IMR-90 (cell line): ENCODE measurements around the gene ABHD6. TPM values are rescaled to one million over a fixed set of nuclear protein-coding genes. Genes with fewer than 3 reads are reported as not detected.

Source experiments
- ATAC-seq: fragments of 200-7000 bp; cut with Tn5 transposase; 2 replicates; pipeline ENCODE4 v1.9.1; 2020; ENCODE audit warnings: low read depth, mild to moderate bottlenecking, moderate library complexity
- BruUV-seq: library from RNA; stranded (reverse); fragments of 400-500 nt; replicated peaks from 2 replicates; lab custom pipeline; 2021; lab: Mats Ljungman, UMichigan
- CTCF ChIA-PET: fragments of 300-600 bp; formaldehyde crosslinking; extraction: SDS; loops from one replicate; lab custom pipeline; 2021; ENCODE audit warnings: antibody characterized with exemption; lab: Yijun Ruan, JAX
- POLR2A ChIA-PET: fragments of 300-600 bp; sonication (Branson Sonifier 250); formaldehyde crosslinking; loops from one replicate; lab custom pipeline; 2022; ENCODE audit warnings: antibody characterized with exemption; ENCODE audit not compliant: unreplicated experiment; lab: Charles Lee
- DNase-seq: peaks from one replicate; pipeline ENCODE4 v3.0.0; 2013
- H2AFZ ChIP-seq: replicated peaks from 2 replicates; pipeline ENCODE3; 2013; ENCODE audit warnings: low read length, mild to moderate bottlenecking; ENCODE audit not compliant: poor library complexity
- H2AK5ac ChIP-seq: 2 replicates; pipeline ENCODE4 v1.6.1; 2013; ENCODE audit warnings: low read depth, low read length, inconsistent platforms
- H2AK9ac ChIP-seq: replicated peaks from 2 replicates; pipeline ENCODE3; 2013; ENCODE audit warnings: mild to moderate bottlenecking, low read depth, low read length, moderate library complexity; ENCODE audit not compliant: poor library complexity
- H2BK120ac ChIP-seq: 2 replicates; pipeline ENCODE4 v1.6.1; 2013; ENCODE audit warnings: low read depth, low read length, inconsistent platforms
- H2BK15ac ChIP-seq: 3 replicates; pipeline ENCODE4 v1.6.1; 2013; ENCODE audit warnings: low read depth, low read length, inconsistent platforms
- H2BK20ac ChIP-seq: 2 replicates; pipeline ENCODE4 v1.6.1; 2013; ENCODE audit warnings: low read depth, mild to moderate bottlenecking, inconsistent platforms, low read length, moderate library complexity
- H2BK5ac ChIP-seq: 2 replicates; pipeline ENCODE4 v1.6.1; 2013; ENCODE audit warnings: mild to moderate bottlenecking, low read depth, low read length, inconsistent platforms; ENCODE audit not compliant: poor library complexity, severe bottlenecking
- H3K14ac ChIP-seq: replicated peaks from 2 replicates; pipeline ENCODE4 v1.6.1; 2013; ENCODE audit warnings: low read depth, low read length, inconsistent platforms
- H3K18ac ChIP-seq: 2 replicates; pipeline ENCODE4 v1.6.1; 2013; ENCODE audit warnings: low read depth, low read length, control low read depth
- H3K23ac ChIP-seq: 2 replicates; pipeline ENCODE4 v1.6.1; 2013; ENCODE audit warnings: low read depth, low read length, inconsistent platforms
- H3K27ac ChIP-seq: 2 replicates; pipeline ENCODE4 v1.5.1; 2013; ENCODE audit warnings: mild to moderate bottlenecking, control low read depth, low read length; ENCODE audit not compliant: insufficient read depth
- H3K27me3 ChIP-seq: 2 replicates; pipeline ENCODE4 v1.6.1; 2013; ENCODE audit warnings: low read length; ENCODE audit not compliant: control insufficient read depth, insufficient read depth
- H3K36me3 ChIP-seq: 2 replicates; pipeline ENCODE4 v1.6.1; 2013; ENCODE audit warnings: low read length, mixed read lengths; ENCODE audit not compliant: control insufficient read depth, insufficient read depth
- H3K4ac ChIP-seq: 2 replicates; pipeline ENCODE4 v1.6.1; 2013; ENCODE audit warnings: low read depth, low read length, inconsistent platforms
- H3K4me1 ChIP-seq: 2 replicates; pipeline ENCODE4 v1.6.1; 2013; ENCODE audit warnings: low read length, mixed read lengths; ENCODE audit not compliant: control insufficient read depth, insufficient read depth
- H3K4me2 ChIP-seq: 2 replicates; pipeline ENCODE4 v1.6.1; 2013; ENCODE audit warnings: low read depth, mild to moderate bottlenecking, control low read depth, low read length, moderate library complexity
- H3K4me3 ChIP-seq: 2 replicates; pipeline ENCODE4 v1.5.1; 2013; ENCODE audit warnings: low read depth, mild to moderate bottlenecking, control low read depth, low read length, moderate library complexity; ENCODE audit not compliant: insufficient read depth
- H3K56ac ChIP-seq: 2 replicates; pipeline ENCODE4 v1.6.1; 2013; ENCODE audit warnings: low read length, inconsistent platforms; ENCODE audit not compliant: insufficient read depth; ENCODE audit errors: extremely low read depth
- H3K79me1 ChIP-seq, 2 experiments: 2 replicates each; pipeline ENCODE4 v1.6.1; 2013; ENCODE audit warnings: low read length in 2 of 2, inconsistent platforms in 1 of 2, low read depth in 1 of 2
- H3K9ac ChIP-seq: 2 replicates; pipeline ENCODE4 v1.6.1; 2013; ENCODE audit warnings: low read depth, low read length, control low read depth
- H3K9me1 ChIP-seq: 2 replicates; pipeline ENCODE4 v1.6.1; 2013; ENCODE audit warnings: low read length, inconsistent platforms; ENCODE audit not compliant: insufficient read depth
- H3K9me3 ChIP-seq: 2 replicates; pipeline ENCODE4 v1.6.1; 2013; ENCODE audit warnings: low read length; ENCODE audit not compliant: control insufficient read depth, insufficient read depth
- H4K20me1 ChIP-seq: 2 replicates; pipeline ENCODE4 v1.6.1; 2013; ENCODE audit warnings: low read length, inconsistent platforms; ENCODE audit not compliant: insufficient read depth
- H4K5ac ChIP-seq: 2 replicates; pipeline ENCODE4 v1.6.1; 2013; ENCODE audit warnings: mild to moderate bottlenecking, low read depth, low read length, control low read depth
- H4K8ac ChIP-seq, 2 experiments: 2 replicates each; pipeline ENCODE4 v1.6.1; 2013; ENCODE audit warnings: low read depth in 2 of 2, low read length in 2 of 2, control low read depth in 1 of 2, inconsistent platforms in 1 of 2
- H4K91ac ChIP-seq: 2 replicates; pipeline ENCODE4 v1.6.1; 2013; ENCODE audit warnings: low read depth, low read length, inconsistent platforms; ENCODE audit not compliant: insufficient read depth
- RFX5 ChIP-seq: IDR thresholded peaks from 2 replicates; pipeline ENCODE4 v1.8.0; 2012; ENCODE audit warnings: low read depth, mild to moderate bottlenecking, low read length, moderate library complexity
- WGBS, 2 experiments: methylation state at CpG; one replicate each; pipeline versions ENCODE4 v1.1.5 to v1.1.7; 2013; ENCODE audit warnings: missing lambda C conversion rate in 2 of 2; ENCODE audit not compliant: insufficient read length in 1 of 2; ENCODE audit errors: extremely low coverage in 2 of 2; 5-methylcytosine and 5-hydroxymethylcytosine counted together
- dilution Hi-C: fragments of 300-500 bp; cut with HindIII; formaldehyde crosslinking; loops from one replicate; pipeline ENCODE4 v1.14.3; 2018; ENCODE audit warnings: low sequenced_read_pairs; ENCODE audit not compliant: unreplicated experiment
- in situ Hi-C: fragments of 300-500 bp; cut with MboI; formaldehyde crosslinking; loops from 3 replicates; pipeline ENCODE4 v1.14.3; 2019; ENCODE audit warnings: low sequenced_read_pairs, inconsistent platforms, mixed read lengths
- intact Hi-C: fragments of 100-400 bp; cut with micrococcal nuclease; formaldehyde crosslinking; loops from 2 replicates; pipeline ENCODE4 v1.10.0; 2022
- polyA plus RNA-seq, 3 experiments: library from polyadenylated mRNA; depleted of rRNA; stranded (reverse); fragments of >200 nt; gene quantifications; 2 replicates each; pipeline ENCODE4 v1.2.3, GENCODE V29; 2012; ENCODE audit warnings: low replicate concordance in 1 of 3
- total RNA-seq: library from RNA; depleted of rRNA; stranded (reverse); fragments of >200 nt; gene quantifications from 2 replicates; pipeline ENCODE4 v1.2.3, GENCODE V29; 2012
- TF ChIP-seq, protein P1 (sequence below): conservative IDR thresholded peaks from 2 replicates; pipeline ENCODE4 v1.5.1; 2012; ENCODE audit warnings: mild to moderate bottlenecking, low read depth, low read length, improper control_type of control experiment

ABHD6 gene
- total and polyA plus RNA-seq, 2 of the 4 experiments (the other 2 are of a cell fraction), result 5.0 to 5.6 TPM

DNA sequence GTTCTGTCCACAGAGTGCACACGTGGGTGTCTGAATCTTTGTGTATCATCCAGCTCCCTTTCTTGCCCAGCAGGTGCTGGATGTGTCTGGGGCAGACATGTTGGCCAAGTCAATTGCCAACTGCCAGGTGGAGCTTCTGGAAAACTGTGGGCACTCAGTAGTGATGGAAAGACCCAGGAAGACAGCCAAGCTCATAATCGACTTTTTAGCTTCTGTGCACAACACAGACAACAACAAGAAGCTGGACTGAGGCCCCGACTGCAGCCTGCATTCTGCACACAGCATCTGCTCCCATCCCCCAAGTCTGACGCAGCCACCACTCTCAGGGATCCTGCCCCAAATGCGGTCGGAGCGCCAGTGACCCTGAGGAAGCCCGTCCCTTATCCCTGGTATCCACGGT is 55.9 kb downstream of the ABHD6 start:
- POLR2A ChIA-PET, result no interaction called here
- no peaks in the 10 kb centered on the region; the same call in 1 of the 2 replicates for H3K9me1 ChIP-seq
- no peak overlapping the region for H3K4ac ChIP-seq
- H3K4me3 ChIP-seq, result no peak overlapping the region
- no peak overlapping the region for H4K8ac ChIP-seq
- TF ChIP-seq, protein P1, sequence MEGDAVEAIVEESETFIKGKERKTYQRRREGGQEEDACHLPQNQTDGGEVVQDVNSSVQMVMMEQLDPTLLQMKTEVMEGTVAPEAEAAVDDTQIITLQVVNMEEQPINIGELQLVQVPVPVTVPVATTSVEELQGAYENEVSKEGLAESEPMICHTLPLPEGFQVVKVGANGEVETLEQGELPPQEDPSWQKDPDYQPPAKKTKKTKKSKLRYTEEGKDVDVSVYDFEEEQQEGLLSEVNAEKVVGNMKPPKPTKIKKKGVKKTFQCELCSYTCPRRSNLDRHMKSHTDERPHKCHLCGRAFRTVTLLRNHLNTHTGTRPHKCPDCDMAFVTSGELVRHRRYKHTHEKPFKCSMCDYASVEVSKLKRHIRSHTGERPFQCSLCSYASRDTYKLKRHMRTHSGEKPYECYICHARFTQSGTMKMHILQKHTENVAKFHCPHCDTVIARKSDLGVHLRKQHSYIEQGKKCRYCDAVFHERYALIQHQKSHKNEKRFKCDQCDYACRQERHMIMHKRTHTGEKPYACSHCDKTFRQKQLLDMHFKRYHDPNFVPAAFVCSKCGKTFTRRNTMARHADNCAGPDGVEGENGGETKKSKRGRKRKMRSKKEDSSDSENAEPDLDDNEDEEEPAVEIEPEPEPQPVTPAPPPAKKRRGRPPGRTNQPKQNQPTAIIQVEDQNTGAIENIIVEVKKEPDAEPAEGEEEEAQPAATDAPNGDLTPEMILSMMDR, result no peak
- no peak for TF ChIP-seq RFX5
- no peak overlapping the region for H2AFZ ChIP-seq
- no peak for ATAC-seq
- H2BK15ac ChIP-seq, result no peak overlapping the region
- no peak overlapping the region for H3K23ac ChIP-seq
- H2AK9ac ChIP-seq, result no peak overlapping the region
- no peaks in the 10 kb centered on the region for H4K20me1 ChIP-seq
- H3K79me1 ChIP-seq, result no peaks in the 10 kb centered on the region
- dilution Hi-C loops, result no loop called here
- peaks cover 3% of the 10 kb centered on the region; the same call in 1 of the 2 replicates for H3K36me3 ChIP-seq
- no peak overlapping the region for H3K14ac ChIP-seq
- H2AK5ac ChIP-seq, result no peak overlapping the region
- DNase-seq, result no peak
- no peak overlapping the region for H3K18ac ChIP-seq
- H3K9ac ChIP-seq, result no peak overlapping the region
- no peak overlapping the region for H2BK5ac ChIP-seq
- peaks cover 4% of the 10 kb centered on the region for H3K9me3 ChIP-seq
- no TSS peak for BruUV-seq
- H2BK20ac ChIP-seq, result no peak overlapping the region
- no peak overlapping the region for H3K27ac ChIP-seq
- in situ Hi-C loops, result no loop called here
- peaks cover 6% of the 10 kb centered on the region; the same call in 1 of the 2 replicates for H3K27me3 ChIP-seq
- WGBS, 2 experiments, result 86% methylated on average over 5 of the region's 9 CpGs; no CpG with 5 or more reads in 1 of the 2 experiments
- CTCF ChIA-PET, result interaction anchor here (1.2 to 1.6 kb wide), 2 partner anchors 13 to 106 kb away, joined by 3 to 4 read pairs; partner anchors contain the start of genes HTD2 and RPP14
- no peak overlapping the region for H2BK120ac ChIP-seq
- no peak overlapping the region for H4K91ac ChIP-seq
- H3K4me1 ChIP-seq, result no peaks in the 10 kb centered on the region
- H4K5ac ChIP-seq, result no peak overlapping the region
- H3K56ac ChIP-seq, result no peak overlapping the region
- no peak overlapping the region for H3K4me2 ChIP-seq
- intact Hi-C loops, result no loop called here
